DLD1 (cell line): ENCODE measurements around the gene CCDC142.

Experiments
- in situ Hi-C: cut with HindIII; loops from 2 replicates; pipeline ENCODE4 v1.10.0; 2017; ENCODE audit warnings: low sequenced_read_pairs

Gene CCDC142

GRCh38 chr2:74425523-74425922, 57.3 kb downstream of the CCDC142 start:
- in situ Hi-C loops = no loop called here

GRCh38 chr2:74424995-74425406, 57.8 kb downstream of the CCDC142 start:
- in situ Hi-C loops = no loop called here

- in situ Hi-C loops = no loop called here
These were observed 58.4 kb downstream of the CCDC142 start for GRCh38 chr2:74424139-74424992.
